Measurements from ENCODE around the gene TGFBI. TPM values are rescaled to one million over a fixed set of nuclear protein-coding genes. Genes with fewer than 3 reads are reported as not detected.

The TGFBI gene
- total RNA-seq, 1 experiment from 2014 or later, result 115 TPM

- H3K27me3 ChIP-seq (replicated peaks; ENCODE audit: insufficient read depth, low read depth, low read length, poor library complexity), result peaks cover 4% of the 10 kb centered on the region
- H3K4me1 ChIP-seq (ENCODE audit: insufficient read depth, low read length, poor library complexity, severe bottlenecking), result no peaks in the 10 kb centered on the region
- CTCF ChIA-PET, result no interaction called here
- H3K9me3 ChIP-seq (ENCODE audit: low read depth, low read length, poor library complexity, severe bottlenecking), result no peaks in the 10 kb centered on the region
- no TSS peak for BruUV-seq (replicated peaks)
- no peaks in the 10 kb centered on the region for H3K36me3 ChIP-seq (ENCODE audit: insufficient read depth, low read length, poor library complexity, severe bottlenecking)
- H3K27ac ChIP-seq (ENCODE audit: low read depth, low read length, poor library complexity, severe bottlenecking), result no peak overlapping the region
- intact Hi-C loops (cut with micrococcal nuclease; ENCODE audit: unreplicated experiment), result no loop called here
- TF ChIP-seq, protein P1, sequence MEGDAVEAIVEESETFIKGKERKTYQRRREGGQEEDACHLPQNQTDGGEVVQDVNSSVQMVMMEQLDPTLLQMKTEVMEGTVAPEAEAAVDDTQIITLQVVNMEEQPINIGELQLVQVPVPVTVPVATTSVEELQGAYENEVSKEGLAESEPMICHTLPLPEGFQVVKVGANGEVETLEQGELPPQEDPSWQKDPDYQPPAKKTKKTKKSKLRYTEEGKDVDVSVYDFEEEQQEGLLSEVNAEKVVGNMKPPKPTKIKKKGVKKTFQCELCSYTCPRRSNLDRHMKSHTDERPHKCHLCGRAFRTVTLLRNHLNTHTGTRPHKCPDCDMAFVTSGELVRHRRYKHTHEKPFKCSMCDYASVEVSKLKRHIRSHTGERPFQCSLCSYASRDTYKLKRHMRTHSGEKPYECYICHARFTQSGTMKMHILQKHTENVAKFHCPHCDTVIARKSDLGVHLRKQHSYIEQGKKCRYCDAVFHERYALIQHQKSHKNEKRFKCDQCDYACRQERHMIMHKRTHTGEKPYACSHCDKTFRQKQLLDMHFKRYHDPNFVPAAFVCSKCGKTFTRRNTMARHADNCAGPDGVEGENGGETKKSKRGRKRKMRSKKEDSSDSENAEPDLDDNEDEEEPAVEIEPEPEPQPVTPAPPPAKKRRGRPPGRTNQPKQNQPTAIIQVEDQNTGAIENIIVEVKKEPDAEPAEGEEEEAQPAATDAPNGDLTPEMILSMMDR (conservative IDR thresholded peaks at IDR 0.05; ENCODE audit: low read depth, low read length), result no peak
- TF ChIP-seq EZH2 (IDR thresholded peaks at IDR 0.05; ENCODE audit: borderline replicate concordance, low read depth, low read length, poor library complexity, severe bottlenecking), result no peak
- POLR2A ChIA-PET (ENCODE audit: low non-redundant PET), result no interaction called here
- H3K4me3 ChIP-seq (ENCODE audit: low read depth, low read length, poor library complexity, severe bottlenecking), result no peak overlapping the region
- no peak for DNase-seq (ENCODE audit: low spot score)
These were observed 79.4 kb downstream of the TGFBI start for GRCh38 chr5:136108180-136108611.

GRCh38 chr5:136108766-136109165 lies 80.0 kb downstream of the TGFBI start:
- ChIA-PET CTCF (no interaction called here), POLR2A (ENCODE audit: low non-redundant PET) (no interaction called here)
- no peak overlapping the region for H3K27ac ChIP-seq (ENCODE audit: low read depth, low read length, poor library complexity, severe bottlenecking)
- intact Hi-C loops (cut with micrococcal nuclease; ENCODE audit: unreplicated experiment), result no loop called here
- no TSS peak for BruUV-seq (replicated peaks)
- DNase-seq (ENCODE audit: low spot score), result no peak
- peaks cover 4% of the 10 kb centered on the region for H3K27me3 ChIP-seq (replicated peaks; ENCODE audit: insufficient read depth, low read depth, low read length, poor library complexity)
- TF ChIP-seq, protein P1 (conservative IDR thresholded peaks at IDR 0.05; ENCODE audit: low read depth, low read length), result no peak
- TF ChIP-seq EZH2 (IDR thresholded peaks at IDR 0.05; ENCODE audit: borderline replicate concordance, low read depth, low read length, poor library complexity, severe bottlenecking), result no peak
- H3K4me3 ChIP-seq (ENCODE audit: low read depth, low read length, poor library complexity, severe bottlenecking), result no peak overlapping the region
- no peaks in the 10 kb centered on the region for H3K36me3 ChIP-seq (ENCODE audit: insufficient read depth, low read length, poor library complexity, severe bottlenecking)
- H3K9me3 ChIP-seq (ENCODE audit: low read depth, low read length, poor library complexity, severe bottlenecking), result no peaks in the 10 kb centered on the region
- H3K4me1 ChIP-seq (ENCODE audit: insufficient read depth, low read length, poor library complexity, severe bottlenecking), result no peaks in the 10 kb centered on the region

DNA sequence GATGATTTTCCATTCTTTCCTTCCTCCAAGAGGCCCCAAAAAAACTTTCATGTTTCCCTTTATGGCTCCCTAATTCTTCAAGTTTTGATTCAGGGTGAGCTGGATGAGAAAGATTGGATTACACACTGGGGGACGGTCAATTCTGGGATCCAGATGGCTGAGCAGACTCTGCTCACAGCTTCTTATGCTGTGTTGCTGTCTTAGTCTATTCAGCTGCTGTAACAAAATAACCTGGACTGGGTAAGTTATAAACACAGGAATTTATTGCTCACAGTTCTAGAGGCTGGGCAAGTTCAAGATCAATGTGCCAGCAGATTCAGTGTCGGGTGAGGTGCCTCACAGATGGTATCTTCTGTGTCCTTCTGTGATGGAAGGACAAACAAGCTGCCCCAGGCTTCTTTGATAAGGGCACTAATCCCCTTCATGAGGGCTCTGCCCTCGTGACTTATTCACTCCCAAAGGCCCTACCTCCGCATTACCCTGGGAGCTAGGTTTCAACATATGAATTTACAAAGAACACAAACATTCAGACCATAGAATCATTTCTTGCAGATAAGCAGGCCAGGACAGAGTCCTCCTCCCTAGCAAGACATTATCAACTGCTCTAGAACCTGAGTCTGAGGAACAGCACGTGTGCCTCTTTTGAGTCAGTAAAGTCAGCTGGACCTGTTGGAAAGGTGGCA lies 80.8 kb downstream of the TGFBI start:
- Histone ChIP-seq H3K27me3 (replicated peaks; ENCODE audit: insufficient read depth, low read depth, low read length, poor library complexity) (peaks cover 7% of the 10 kb centered on the region), H3K4me3 (ENCODE audit: low read depth, low read length, poor library complexity, severe bottlenecking) (no peak overlapping the region), H3K27ac (ENCODE audit: low read depth, low read length, poor library complexity, severe bottlenecking) (no peak overlapping the region), H3K36me3 (ENCODE audit: insufficient read depth, low read length, poor library complexity, severe bottlenecking) (no peaks in the 10 kb centered on the region), H3K9me3 (ENCODE audit: low read depth, low read length, poor library complexity, severe bottlenecking) (no peaks in the 10 kb centered on the region), H3K4me1 (ENCODE audit: insufficient read depth, low read length, poor library complexity, severe bottlenecking) (no peaks in the 10 kb centered on the region)
- no peak for DNase-seq (ENCODE audit: low spot score)
- ChIA-PET CTCF (no interaction called here), POLR2A (ENCODE audit: low non-redundant PET) (no interaction called here)
- TF ChIP-seq, protein P1 (conservative IDR thresholded peaks at IDR 0.05; ENCODE audit: low read depth, low read length), result no peak
- no peak for TF ChIP-seq EZH2 (IDR thresholded peaks at IDR 0.05; ENCODE audit: borderline replicate concordance, low read depth, low read length, poor library complexity, severe bottlenecking)
- intact Hi-C loops (cut with micrococcal nuclease; ENCODE audit: unreplicated experiment), result no loop called here
- BruUV-seq (replicated peaks), result no TSS peak

Other genes with a start within 250 kb of the TGFBI start
- not detected in 2 replicates for gene SLC25A48, start 194.3 kb upstream of the TGFBI start, total RNA-seq (2021)
- gene IL9, start 133.1 kb upstream of the TGFBI start, total RNA-seq (2021), result not detected in 2 replicates
- gene LECT2, start 74.0 kb upstream of the TGFBI start, total RNA-seq (2021), result not detected in 2 replicates
- gene SMAD5, start 103.9 kb downstream of the TGFBI start, total RNA-seq (2021), result 72.0 and 73.0 TPM in 2 replicates
- not detected in 2 replicates for gene SMIM32, start 164.2 kb downstream of the TGFBI start, total RNA-seq (2021)